GM12875 (cell line): ENCODE data around the gene FOXF1.

ENCODE experiments used
- H3K4me3 ChIP-seq: one replicate; pipeline ENCODE4 v1.5.1; 2011; ENCODE audit warnings: low read depth, low read length, control low read depth
- CTCF ChIP-seq: IDR thresholded peaks from 2 replicates; pipeline ENCODE4 v1.5.1; 2011; ENCODE audit warnings: low read depth, mild to moderate bottlenecking, control low read depth, inconsistent platforms, low read length, moderate library complexity, borderline replicate concordance; ENCODE audit not compliant: insufficient read depth

The FOXF1 gene

GRCh38 chr16:86520317-86521210, 10.2 kb downstream of the FOXF1 start:
- no peak overlapping the region for H3K4me3 ChIP-seq
- TF ChIP-seq CTCF, result no peak

GRCh38 chr16:86521236-86522197, 11.2 kb downstream of the FOXF1 start:
- no peak overlapping the region for H3K4me3 ChIP-seq
- no peak for TF ChIP-seq CTCF

GRCh38 chr16:86522634-86523033, 12.3 kb downstream of the FOXF1 start:
- TF ChIP-seq CTCF, result no peak

GRCh38 chr16:86523166-86523740, 12.9 kb downstream of the FOXF1 start:
- TF ChIP-seq CTCF, result no peak
- no peak overlapping the region for H3K4me3 ChIP-seq

More at GRCh38 chr16:86522634-86523033, 12.3 kb downstream of the FOXF1 start:
- no peak overlapping the region for H3K4me3 ChIP-seq

GRCh38 chr16:86524029-86524428, 13.7 kb downstream of the FOXF1 start:
- no peak overlapping the region for H3K4me3 ChIP-seq
- TF ChIP-seq CTCF, result no peak

GRCh38 chr16:86525696-86526095, 15.4 kb downstream of the FOXF1 start:
- TF ChIP-seq CTCF, result no peak
- H3K4me3 ChIP-seq, result no peak overlapping the region
